IPS-NIHi7 (cell line): ENCODE data around the gene ZNF91.
"Not testable (repeated sequence)": the region's sequence is repeated elsewhere in the genome, so short reads cannot be mapped to it uniquely, and the experiment has no call there.

Source experiments
- DNase-seq: peaks from one replicate; pipeline ENCODE4 v3.0.0; 2012; ENCODE audit warnings: mixed read lengths; ENCODE audit errors: extremely low spot score

Gene ZNF91

GRCh38 chr19:23318941-23319340, 76.3 kb downstream of the ZNF91 start:
- not testable (repeated sequence) for DNase-seq

GRCh38 chr19:23318143-23318542, 77.1 kb downstream of the ZNF91 start:
- DNase-seq, result no peak

GRCh38 chr19:23315286-23315685, 80.0 kb downstream of the ZNF91 start:
- no peak for DNase-seq

- no peak for DNase-seq
These were observed 80.6 kb downstream of the ZNF91 start for GRCh38 chr19:23314505-23315251.

GRCh38 chr19:23313196-23313595, 82.1 kb downstream of the ZNF91 start:
- no peak for DNase-seq

GRCh38 chr19:23312515-23312914, 82.8 kb downstream of the ZNF91 start:
- DNase-seq, result no peak

GRCh38 chr19:23311551-23311950, 83.7 kb downstream of the ZNF91 start:
- no peak for DNase-seq

GRCh38 chr19:23310729-23311211, 84.5 kb downstream of the ZNF91 start:
- DNase-seq, result no peak

GRCh38 chr19:23309926-23310325, 85.3 kb downstream of the ZNF91 start:
- DNase-seq, result no peak

- no peak for DNase-seq
These were observed 89.7 kb downstream of the ZNF91 start for GRCh38 chr19:23305555-23305954.

GRCh38 chr19:23304238-23304637, 91.0 kb downstream of the ZNF91 start:
- no peak for DNase-seq

- no peak for DNase-seq
These were observed 101.1 kb downstream of the ZNF91 start for GRCh38 chr19:23294141-23294540.

GRCh38 chr19:23289966-23290365, 105.3 kb downstream of the ZNF91 start:
- not testable (repeated sequence) for DNase-seq
